ENCODE results near the gene ARHGEF39.
"Not testable (repeated sequence)": the region's sequence is repeated elsewhere in the genome, so short reads cannot be mapped to it uniquely, and the experiment has no call there.

- not testable (repeated sequence) for TF ChIP-seq POLR2A (IDR thresholded peaks at IDR 0.05; ENCODE audit: low read depth, low read length); POLR2AphosphoS5 (IDR thresholded peaks at IDR 0.05; ENCODE audit: low read depth, low read length); TAF1 (IDR thresholded peaks at IDR 0.05; ENCODE audit: borderline replicate concordance, low read depth, low read length)
These were observed 28.1 kb downstream of the ARHGEF39 start for GRCh38 chr9:35636877-35637246.
